ENCODE results near the gene AHCTF1.

Gene AHCTF1

GRCh38 chr1:246798107-246798506 lies 133.6 kb downstream of the AHCTF1 start:
- Histone ChIP-seq H2BK120ac (ENCODE audit: low read depth, low read length) (no peak overlapping the region), H3K27ac (ENCODE audit: low read length, poor library complexity, severe bottlenecking) (no peak overlapping the region), H3K9me3 (ENCODE audit: control insufficient read depth, low read length) (no peaks in the 10 kb centered on the region), H3K23ac (ENCODE audit: low read length in 2 of 2) (no peak overlapping the region), H2BK12ac (ENCODE audit: low read length in 2 of 2) (no peak overlapping the region), H3K18ac (ENCODE audit: low read depth in 1 of 2, low read length in 2 of 2) (no peak overlapping the region), H3K36me3 (ENCODE audit: control insufficient read depth in 1 of 2, insufficient read depth in 2 of 2, low read depth in 1 of 2, low read length in 2 of 2) (no peaks in the 10 kb centered on the region), H2BK15ac (ENCODE audit: low read depth, poor library complexity, severe bottlenecking) (no peak overlapping the region), H4K8ac (ENCODE audit: low read length) (no peak overlapping the region), H3K79me1 (replicated peaks; ENCODE audit: low read length, poor library complexity, severe bottlenecking) (no peaks in the 10 kb centered on the region), H3K4me2 (ENCODE audit: low read length, poor library complexity, severe bottlenecking) (no peak overlapping the region), H3K27me3 (ENCODE audit: control insufficient read depth in 1 of 2, insufficient read depth in 1 of 2, low read length in 2 of 2) (peaks cover 8 to 51% of the 10 kb centered on the region in 2 experiments), H4K91ac (ENCODE audit: low read length) (no peak overlapping the region), H3K4ac (ENCODE audit: low read depth in 1 of 2, low read length in 2 of 2) (no peak overlapping the region), H3K14ac (ENCODE audit: low read length in 2 of 2) (peak overlapping the region in 1 of 2 experiments; percentile 74), H2BK5ac (ENCODE audit: low read depth, low read length, poor library complexity, severe bottlenecking) (no peak overlapping the region), H3K4me3 (ENCODE audit: insufficient read depth in 1 of 2, low read depth in 1 of 2, low read length in 2 of 2) (no peak overlapping the region), H2AK5ac (ENCODE audit: low read length, severe bottlenecking) (no peak overlapping the region), H3K4me1 (ENCODE audit: control insufficient read depth, insufficient read depth, low read depth, low read length) (peaks cover 6% of the 10 kb centered on the region), H3K9ac (ENCODE audit: low read length) (no peak overlapping the region), H2AFZ (ENCODE audit: low read depth, low read length) (no peak overlapping the region)
- 77% methylated on average over 4 of the region's 4 CpGs for WGBS
- DNase-seq, result no peak

DNA sequence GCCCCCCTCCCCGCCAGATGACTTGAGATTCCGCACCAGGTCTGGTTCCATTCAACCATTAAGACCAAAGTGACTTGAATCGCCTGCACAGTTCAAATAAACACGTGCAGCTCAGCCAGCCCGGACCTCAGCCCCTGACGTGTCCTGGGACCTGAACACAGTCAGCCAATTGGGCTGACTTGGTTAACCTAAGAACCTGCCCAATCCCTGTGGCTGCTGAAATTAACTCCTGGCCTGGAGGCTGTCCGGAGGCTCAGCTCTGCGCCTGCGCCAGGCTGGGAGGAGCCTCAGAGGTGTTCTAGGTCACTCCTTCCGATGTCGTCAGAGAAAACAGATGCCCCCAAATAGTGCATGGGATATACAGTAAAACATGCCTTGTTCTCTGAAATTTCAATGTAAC lies 134.2 kb downstream of the AHCTF1 start:
- no peak overlapping the region for H3K9ac ChIP-seq (ENCODE audit: low read length)
- no peak overlapping the region for H2BK15ac ChIP-seq (ENCODE audit: low read depth, poor library complexity, severe bottlenecking)
- DNase-seq, result no peak
- H3K9me3 ChIP-seq (ENCODE audit: control insufficient read depth, low read length), result no peaks in the 10 kb centered on the region
- H3K4me1 ChIP-seq (ENCODE audit: control insufficient read depth, insufficient read depth, low read depth, low read length), result peaks cover 6% of the 10 kb centered on the region
- H3K4me2 ChIP-seq (ENCODE audit: low read length, poor library complexity, severe bottlenecking), result no peak overlapping the region
- H3K27me3 ChIP-seq (ENCODE audit: control insufficient read depth in 1 of 2, insufficient read depth in 1 of 2, low read length in 2 of 2), result peaks cover 8 to 54% of the 10 kb centered on the region in 2 experiments
- WGBS, result 92% methylated on average over 9 of the region's 11 CpGs
- no peak overlapping the region for H3K18ac ChIP-seq (ENCODE audit: low read depth in 1 of 2, low read length in 2 of 2)
- H2BK5ac ChIP-seq (ENCODE audit: low read depth, low read length, poor library complexity, severe bottlenecking), result no peak overlapping the region
- no peak overlapping the region for H2AK5ac ChIP-seq (ENCODE audit: low read length, severe bottlenecking)
- H4K8ac ChIP-seq (ENCODE audit: low read length), result no peak overlapping the region
- no peak overlapping the region for H2AFZ ChIP-seq (ENCODE audit: low read depth, low read length)
- H3K23ac ChIP-seq (ENCODE audit: low read length in 2 of 2), result no peak overlapping the region
- no peak overlapping the region for H3K4ac ChIP-seq (ENCODE audit: low read depth in 1 of 2, low read length in 2 of 2)
- H3K4me3 ChIP-seq (ENCODE audit: insufficient read depth in 1 of 2, low read depth in 1 of 2, low read length in 2 of 2), result no peak overlapping the region
- no peaks in the 10 kb centered on the region for H3K36me3 ChIP-seq (ENCODE audit: control insufficient read depth in 1 of 2, insufficient read depth in 2 of 2, low read depth in 1 of 2, low read length in 2 of 2)
- H2BK120ac ChIP-seq (ENCODE audit: low read depth, low read length), result no peak overlapping the region
- no peak overlapping the region for H3K14ac ChIP-seq (ENCODE audit: low read length in 2 of 2)
- no peak overlapping the region for H3K27ac ChIP-seq (ENCODE audit: low read length, poor library complexity, severe bottlenecking)
- no peak overlapping the region for H2BK12ac ChIP-seq (ENCODE audit: low read length in 2 of 2)
- no peak overlapping the region for H4K91ac ChIP-seq (ENCODE audit: low read length)
- H3K79me1 ChIP-seq (replicated peaks; ENCODE audit: low read length, poor library complexity, severe bottlenecking), result no peaks in the 10 kb centered on the region

- Histone ChIP-seq H2BK5ac (ENCODE audit: low read depth, low read length, poor library complexity, severe bottlenecking) (no peak overlapping the region), H3K9me3 (ENCODE audit: control insufficient read depth, low read length) (no peaks in the 10 kb centered on the region), H4K91ac (ENCODE audit: low read length) (no peak overlapping the region), H2BK120ac (ENCODE audit: low read depth, low read length) (no peak overlapping the region), H3K14ac (ENCODE audit: low read length in 2 of 2) (no peak overlapping the region), H3K27me3 (ENCODE audit: control insufficient read depth in 1 of 2, insufficient read depth in 1 of 2, low read length in 2 of 2) (peaks cover 8 to 54% of the 10 kb centered on the region in 2 experiments), H4K8ac (ENCODE audit: low read length) (no peak overlapping the region), H2AK5ac (ENCODE audit: low read length, severe bottlenecking) (no peak overlapping the region), H3K4me1 (ENCODE audit: control insufficient read depth, insufficient read depth, low read depth, low read length) (peaks cover 6% of the 10 kb centered on the region), H3K36me3 (ENCODE audit: control insufficient read depth in 1 of 2, insufficient read depth in 2 of 2, low read depth in 1 of 2, low read length in 2 of 2) (no peaks in the 10 kb centered on the region), H3K4me2 (ENCODE audit: low read length, poor library complexity, severe bottlenecking) (no peak overlapping the region), H2BK12ac (ENCODE audit: low read length in 2 of 2) (no peak overlapping the region), H3K18ac (ENCODE audit: low read depth in 1 of 2, low read length in 2 of 2) (no peak overlapping the region), H2AFZ (ENCODE audit: low read depth, low read length) (no peak overlapping the region), H3K23ac (ENCODE audit: low read length in 2 of 2) (no peak overlapping the region), H2BK15ac (ENCODE audit: low read depth, poor library complexity, severe bottlenecking) (no peak overlapping the region), H3K4me3 (ENCODE audit: insufficient read depth in 1 of 2, low read depth in 1 of 2, low read length in 2 of 2) (no peak overlapping the region), H3K27ac (ENCODE audit: low read length, poor library complexity, severe bottlenecking) (no peak overlapping the region), H3K4ac (ENCODE audit: low read depth in 1 of 2, low read length in 2 of 2) (no peak overlapping the region), H3K79me1 (replicated peaks; ENCODE audit: low read length, poor library complexity, severe bottlenecking) (no peaks in the 10 kb centered on the region), H3K9ac (ENCODE audit: low read length) (no peak overlapping the region)
- DNase-seq, result no peak
- WGBS, result 90% methylated on average over 8 of the region's 8 CpGs
Measured at GRCh38 chr1:246797157-246797556, 134.6 kb downstream of the AHCTF1 start.

- no peak overlapping the region for H3K14ac ChIP-seq (ENCODE audit: low read length in 2 of 2)
- H2BK15ac ChIP-seq (ENCODE audit: low read depth, poor library complexity, severe bottlenecking), result no peak overlapping the region
- no peak overlapping the region for H2AK5ac ChIP-seq (ENCODE audit: low read length, severe bottlenecking)
- no peak overlapping the region for H3K9ac ChIP-seq (ENCODE audit: low read length)
- no peak overlapping the region for H2AFZ ChIP-seq (ENCODE audit: low read depth, low read length)
- H3K9me3 ChIP-seq (ENCODE audit: control insufficient read depth, low read length), result no peaks in the 10 kb centered on the region
- H2BK12ac ChIP-seq (ENCODE audit: low read length in 2 of 2), result no peak overlapping the region
- 93% methylated on average over 28 of the region's 30 CpGs for WGBS
- H3K23ac ChIP-seq (ENCODE audit: low read length in 2 of 2), result no peak overlapping the region
- H3K79me1 ChIP-seq (replicated peaks; ENCODE audit: low read length, poor library complexity, severe bottlenecking), result no peaks in the 10 kb centered on the region
- H4K91ac ChIP-seq (ENCODE audit: low read length), result no peak overlapping the region
- H3K4me3 ChIP-seq (ENCODE audit: insufficient read depth in 1 of 2, low read depth in 1 of 2, low read length in 2 of 2), result no peak overlapping the region
- H3K4me2 ChIP-seq (ENCODE audit: low read length, poor library complexity, severe bottlenecking), result no peak overlapping the region
- H2BK120ac ChIP-seq (ENCODE audit: low read depth, low read length), result no peak overlapping the region
- H3K4me1 ChIP-seq (ENCODE audit: control insufficient read depth, insufficient read depth, low read depth, low read length), result peaks cover 6% of the 10 kb centered on the region
- no peak overlapping the region for H4K8ac ChIP-seq (ENCODE audit: low read length)
- H3K27ac ChIP-seq (ENCODE audit: low read length, poor library complexity, severe bottlenecking), result no peak overlapping the region
- DNase-seq, result no peak
- no peak overlapping the region for H3K18ac ChIP-seq (ENCODE audit: low read depth in 1 of 2, low read length in 2 of 2)
- no peaks in the 10 kb centered on the region for H3K36me3 ChIP-seq (ENCODE audit: control insufficient read depth in 1 of 2, insufficient read depth in 2 of 2, low read depth in 1 of 2, low read length in 2 of 2)
- H3K27me3 ChIP-seq (ENCODE audit: control insufficient read depth in 1 of 2, insufficient read depth in 1 of 2, low read length in 2 of 2), result peaks cover 8 to 54% of the 10 kb centered on the region in 2 experiments
- no peak overlapping the region for H2BK5ac ChIP-seq (ENCODE audit: low read depth, low read length, poor library complexity, severe bottlenecking)
- H3K4ac ChIP-seq (ENCODE audit: low read depth in 1 of 2, low read length in 2 of 2), result no peak overlapping the region
Measured at GRCh38 chr1:246795906-246796694, 135.6 kb downstream of the AHCTF1 start.
